ENCODE results near the gene KLF3.
"Not testable (repeated sequence)": the region's sequence is repeated elsewhere in the genome, so short reads cannot be mapped to it uniquely, and the experiment has no call there.

The KLF3 gene

DNA sequence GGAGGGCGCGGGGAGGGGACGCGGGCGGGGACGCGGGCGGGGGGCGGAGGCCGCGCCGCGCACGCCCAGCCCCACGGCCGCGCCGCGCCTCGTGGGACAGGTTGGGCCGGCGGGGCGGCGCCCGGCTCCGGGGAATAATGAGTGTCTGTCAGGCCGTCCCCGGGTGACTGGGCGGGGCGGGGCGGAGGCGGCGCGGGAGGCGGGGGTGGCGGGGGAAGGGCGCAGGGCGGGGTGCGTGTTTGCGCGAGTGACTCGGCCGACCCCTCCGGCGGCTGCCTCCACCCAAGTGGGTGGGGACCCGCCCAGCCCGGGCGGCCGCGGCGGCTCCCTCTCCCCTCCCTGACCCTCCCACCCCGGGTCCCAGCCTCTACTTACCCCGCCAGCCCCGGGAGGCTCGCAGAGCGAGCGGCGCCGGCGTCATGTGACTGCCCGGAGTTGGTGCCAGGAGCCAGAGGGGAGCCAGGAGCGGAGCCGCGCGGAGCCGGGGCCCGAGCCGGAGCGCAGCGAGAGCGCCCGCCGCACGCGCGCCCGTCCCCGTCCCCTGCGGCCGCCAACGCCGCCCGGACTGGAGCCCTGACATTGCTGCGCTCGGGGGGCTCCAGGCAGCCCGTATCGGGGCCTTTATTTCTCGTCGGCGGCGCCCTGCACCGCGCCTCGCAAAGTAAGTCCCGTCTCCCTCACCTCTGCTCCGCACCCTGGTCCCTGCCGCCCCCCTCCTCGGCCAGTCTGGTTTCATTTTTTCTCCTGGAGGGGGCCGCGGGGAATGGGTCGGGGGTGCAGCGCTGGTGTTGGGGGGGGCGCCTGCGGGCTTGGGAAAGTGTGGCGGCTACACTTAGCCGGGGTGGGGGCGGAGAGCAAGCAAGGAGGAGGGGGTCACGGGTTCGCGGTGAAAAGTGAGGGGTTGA is at the start of gene KLF3:
KLF3 (plus strand) TSS at position 399 of the 905 bp plus-strand sequence. CDS start 16,427 bp downstream, outside the sequence.
- peak; percentile 94 for DNase-seq (ENCODE audit: low read depth)

DNA sequence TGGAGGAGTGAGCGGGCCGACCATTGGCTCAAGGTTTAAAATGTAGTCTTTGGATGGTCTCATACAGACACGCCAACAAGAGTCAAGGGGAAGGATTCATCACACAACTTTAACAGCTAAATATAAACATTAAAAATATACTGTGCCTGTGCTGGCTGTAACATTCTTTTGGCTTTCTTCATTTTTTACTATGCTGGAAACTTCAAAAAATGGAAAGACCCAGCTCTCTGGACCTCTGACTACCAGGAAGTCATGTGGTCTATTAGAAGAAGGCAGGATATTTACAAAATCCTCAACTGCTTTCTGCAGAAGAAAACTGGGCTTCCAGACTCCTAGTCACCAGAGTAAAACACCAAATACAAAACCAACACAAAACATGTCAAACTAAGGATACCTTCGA is 49.8 kb upstream of the KLF3 start:
- peak; percentile 38 for DNase-seq (ENCODE audit: low read depth)

- DNase-seq (ENCODE audit: low read depth), result no peak
Measured at GRCh38 chr4:38615847-38616246, 48.2 kb upstream of the KLF3 start.

DNA sequence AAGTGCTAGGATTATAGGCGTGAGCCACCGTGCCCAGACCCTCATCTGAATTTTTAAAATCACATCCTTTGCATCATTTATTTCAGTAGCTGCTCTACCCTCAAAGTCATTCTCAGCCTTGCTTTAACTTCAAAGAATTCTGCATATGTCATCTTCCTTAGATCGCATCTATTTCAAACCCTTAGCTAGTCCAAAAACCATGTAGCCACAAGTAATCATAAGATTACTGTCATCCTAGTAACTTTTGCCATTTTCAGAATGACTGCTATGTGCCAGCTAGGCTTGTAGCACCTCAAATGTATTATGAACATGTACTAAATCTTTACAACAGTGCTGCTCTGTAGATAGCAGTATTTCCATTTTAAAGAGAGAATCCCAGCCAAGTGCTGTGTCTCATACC is 45.5 kb upstream of the KLF3 start:
- DNase-seq (ENCODE audit: low read depth), result no peak

- no peak for DNase-seq (ENCODE audit: low read depth)
Measured at GRCh38 chr4:38619316-38619715, 44.7 kb upstream of the KLF3 start.

GRCh38 chr4:38620065-38620464 is 43.9 kb upstream of the KLF3 start:
- DNase-seq (ENCODE audit: low read depth), result no peak

DNA sequence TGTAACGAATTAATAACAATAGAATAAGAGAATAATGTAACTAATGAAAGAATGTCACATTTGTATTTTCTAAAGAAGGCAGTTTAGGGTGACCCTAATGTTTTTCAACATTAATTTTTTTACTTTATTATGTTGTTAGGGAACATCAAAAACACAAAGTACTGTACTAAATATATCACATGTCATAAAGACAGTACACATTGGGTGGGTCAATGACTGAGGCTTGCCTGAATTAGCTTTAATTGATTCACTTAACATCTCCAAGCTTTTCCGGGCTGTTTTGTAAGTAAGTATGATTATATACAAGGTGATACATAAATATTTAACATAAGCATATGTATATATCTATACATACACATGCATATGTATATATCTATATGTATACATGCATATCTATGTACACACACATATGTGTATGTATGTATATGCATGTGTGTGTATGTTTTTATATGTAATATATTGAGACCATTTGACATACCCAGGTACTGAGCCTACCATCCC is 43.4 kb upstream of the KLF3 start:
- DNase-seq (ENCODE audit: low read depth), result no peak

DNA sequence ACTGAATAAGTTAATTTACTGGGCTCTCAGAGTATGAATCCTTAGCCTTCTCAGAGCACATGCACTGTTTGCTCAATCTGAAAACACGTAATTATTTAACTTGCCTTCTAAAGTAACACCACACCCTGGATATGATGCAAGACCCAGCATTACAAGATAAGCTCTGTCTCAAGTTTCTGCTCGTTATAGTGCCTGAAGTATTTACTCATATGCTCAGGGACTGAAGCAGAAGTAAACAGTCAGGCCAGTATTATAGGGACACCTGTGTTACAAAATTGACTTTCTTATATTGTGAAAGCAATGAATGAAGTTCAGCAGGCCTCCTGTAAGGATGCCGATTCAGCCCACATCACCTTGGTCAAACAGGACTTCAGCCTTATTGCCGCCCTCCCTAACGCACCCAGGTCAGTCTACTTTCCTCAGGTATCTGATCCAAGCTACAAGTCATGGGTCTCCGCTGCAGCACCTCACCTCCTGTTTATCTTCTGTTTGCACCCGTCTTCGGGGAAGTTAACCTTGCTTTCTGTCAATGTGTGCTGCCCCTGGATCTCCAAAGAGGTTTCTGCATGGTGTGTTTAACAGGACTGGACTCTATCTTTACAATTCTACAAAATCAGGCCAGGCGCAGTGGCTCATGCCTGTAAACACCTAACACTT is 42.8 kb upstream of the KLF3 start:
- peak; percentile 54 for DNase-seq (ENCODE audit: low read depth)

DNA sequence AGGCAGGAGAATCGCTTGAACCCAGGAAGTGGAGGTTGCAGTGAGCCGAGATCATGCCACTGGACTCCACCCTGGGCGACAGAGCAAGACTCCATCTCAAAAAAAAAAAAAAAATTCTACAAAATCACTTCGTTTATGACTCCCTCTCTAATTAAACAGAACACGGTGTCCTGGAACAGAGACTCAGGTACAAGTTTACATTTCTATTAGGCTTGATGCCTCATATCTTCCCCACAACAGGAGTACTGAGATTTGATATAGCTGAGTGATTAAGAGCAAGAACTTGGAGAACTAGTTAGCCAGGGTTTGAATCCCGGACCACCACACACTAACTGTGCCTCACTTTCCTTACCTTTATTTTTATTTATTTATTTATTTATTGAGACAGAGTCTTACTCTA is 42.2 kb upstream of the KLF3 start:
- no peak for DNase-seq (ENCODE audit: low read depth)

DNA sequence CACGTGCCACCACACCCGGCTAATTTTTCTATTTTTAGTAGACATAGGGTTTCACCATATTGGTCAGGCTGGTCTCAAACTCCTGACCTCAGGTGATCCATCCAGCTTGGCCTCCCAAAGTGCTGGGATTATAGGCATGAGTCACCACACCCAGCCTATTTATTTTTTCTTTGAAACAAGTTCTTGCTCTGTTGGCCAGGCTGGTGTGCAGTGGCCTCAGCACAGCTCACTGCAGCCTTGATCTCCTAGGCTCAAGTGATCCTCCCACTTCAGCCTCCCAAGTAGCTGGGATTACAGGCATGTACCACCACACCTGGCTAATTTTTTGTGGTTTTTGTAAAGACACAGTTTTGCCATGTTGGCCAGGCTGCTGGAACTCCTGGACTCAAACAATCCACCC is 41.7 kb upstream of the KLF3 start:
- DNase-seq (ENCODE audit: low read depth), result not testable (repeated sequence)

DNA sequence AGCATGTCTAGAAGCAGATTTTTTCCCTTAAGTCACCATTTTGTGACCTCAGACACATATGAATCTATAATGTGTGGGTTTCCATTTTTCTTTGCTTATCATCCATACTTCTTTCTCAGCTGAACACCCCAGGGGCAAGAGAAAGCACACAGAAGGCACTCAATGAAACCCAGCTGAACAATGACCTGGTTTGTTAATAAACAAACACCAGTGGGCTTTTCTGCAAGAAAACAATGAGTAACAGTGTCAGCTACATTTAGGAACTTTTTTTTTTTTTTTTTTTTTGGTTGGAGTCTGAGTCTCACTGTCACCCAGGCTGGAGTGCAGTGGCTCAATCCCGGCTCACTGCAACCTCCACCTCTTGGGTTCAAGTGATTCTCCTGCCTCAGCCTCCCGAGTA is 40.7 kb upstream of the KLF3 start:
- DNase-seq (ENCODE audit: low read depth), result no peak

DNA sequence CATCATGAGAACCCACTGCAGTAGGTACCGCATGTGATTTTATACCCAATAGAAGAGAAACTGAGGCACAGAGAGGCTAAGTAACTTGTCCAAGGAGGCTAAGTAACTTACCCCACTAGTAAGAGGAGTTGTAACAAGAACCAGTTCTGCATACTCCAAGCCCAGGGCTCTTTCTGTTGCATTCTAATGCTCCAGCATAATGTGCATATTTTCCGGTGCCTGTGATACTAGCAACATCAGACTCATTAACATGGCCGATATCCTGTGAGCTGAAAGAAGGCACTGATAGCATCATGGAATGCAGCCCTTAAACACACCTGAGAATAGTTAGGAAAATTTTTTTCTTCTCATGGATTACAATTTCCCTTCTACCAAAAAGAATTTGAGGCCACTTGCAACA is 39.7 kb upstream of the KLF3 start:
- no peak for DNase-seq (ENCODE audit: low read depth)

DNA sequence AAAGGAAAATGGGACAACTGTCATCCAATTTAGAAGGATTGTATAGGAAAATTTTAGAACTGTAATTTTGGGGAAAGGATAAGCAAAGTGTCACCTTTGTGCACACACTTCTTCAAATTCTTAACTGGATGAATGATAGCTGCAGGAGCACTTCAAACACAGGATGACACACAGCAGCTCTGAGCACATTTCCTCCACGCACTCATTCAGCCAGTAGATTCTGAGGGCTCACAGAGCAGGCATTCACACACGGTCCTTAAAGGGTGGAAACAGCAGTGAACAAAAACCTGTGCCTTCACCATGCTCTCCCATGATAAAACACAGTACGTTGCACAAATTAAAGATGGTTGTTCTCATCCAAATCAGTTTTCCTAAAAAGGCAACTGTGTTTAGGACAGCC is 38.5 kb upstream of the KLF3 start:
- no peak for DNase-seq (ENCODE audit: low read depth)

- DNase-seq (ENCODE audit: low read depth), result not testable (repeated sequence)
Measured at GRCh38 chr4:38626901-38627444, 37.0 kb upstream of the KLF3 start.

DNA sequence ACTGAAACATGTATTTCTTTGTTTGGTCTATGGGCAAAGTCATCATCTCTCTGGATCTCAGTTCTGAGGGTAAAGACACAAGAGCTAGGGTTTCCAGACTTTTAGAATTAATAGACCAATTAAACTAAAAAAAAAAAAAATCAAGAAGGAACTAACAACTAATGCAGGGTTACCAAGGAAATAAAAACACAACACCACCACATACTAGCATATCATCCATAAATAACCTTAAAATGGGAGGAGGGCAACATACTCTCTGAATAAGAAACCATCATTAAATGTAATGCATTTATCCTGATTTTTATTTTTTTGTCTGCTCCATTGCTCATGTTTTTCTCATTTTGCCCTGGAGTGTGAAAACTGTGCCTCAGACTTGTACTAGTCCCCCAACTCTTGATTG is 33.5 kb upstream of the KLF3 start:
- DNase-seq (ENCODE audit: low read depth), result no peak

DNA sequence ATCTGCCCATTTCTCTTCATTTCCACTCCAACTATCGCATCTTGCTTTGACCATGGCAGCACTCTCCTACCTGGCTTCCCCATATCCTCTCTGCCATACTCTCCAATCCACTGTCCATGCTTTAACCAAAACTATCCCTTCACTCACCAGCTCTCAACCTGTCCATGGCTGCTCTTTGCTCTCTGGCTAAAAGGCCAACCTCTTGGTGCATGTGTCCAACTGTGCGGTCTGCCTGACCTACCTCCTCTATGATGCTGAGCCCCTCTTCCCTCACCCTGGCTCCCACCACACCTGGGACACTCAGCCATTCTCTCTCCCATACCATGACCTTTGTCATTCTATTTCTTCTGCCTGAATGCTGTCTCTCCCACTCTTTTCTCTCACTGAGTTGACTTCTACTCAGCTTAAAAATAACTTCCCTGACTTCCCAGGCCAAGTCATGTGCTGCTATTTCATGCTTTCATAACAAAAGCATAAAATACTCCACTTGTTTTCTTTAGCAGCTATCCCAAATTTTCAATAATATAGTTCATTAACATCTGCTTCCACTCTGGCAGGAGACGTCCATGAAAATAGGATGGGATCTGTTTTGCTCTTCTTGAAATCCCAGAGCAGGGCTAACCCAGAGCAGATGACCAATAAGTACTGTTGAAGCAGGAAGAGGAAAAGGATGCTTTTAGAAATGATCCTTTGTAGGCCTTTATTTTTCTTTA is 29.8 kb upstream of the KLF3 start:
- no peak for DNase-seq (ENCODE audit: low read depth)

DNA sequence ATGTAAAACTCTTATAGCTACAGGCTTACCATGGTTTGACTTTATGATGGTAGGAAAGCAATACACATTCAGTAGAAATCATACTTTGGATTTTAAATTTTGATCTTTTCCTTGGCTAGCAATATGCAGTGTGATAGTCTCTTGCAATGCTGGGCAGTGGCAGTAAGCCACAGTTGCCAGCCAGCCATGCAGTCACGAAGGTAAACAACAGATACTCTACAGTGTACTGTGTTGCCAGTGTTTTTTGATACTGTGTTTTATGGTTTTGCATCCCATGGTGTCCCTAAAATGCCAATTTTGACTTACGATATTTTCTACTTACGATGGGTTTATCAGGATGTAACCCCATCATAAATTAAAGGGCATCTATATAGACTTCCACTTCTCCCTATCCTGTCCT is 24.8 kb upstream of the KLF3 start:
- DNase-seq (ENCODE audit: low read depth), result no peak

GRCh38 chr4:38641811-38642210 is 22.2 kb upstream of the KLF3 start:
- DNase-seq (ENCODE audit: low read depth), result no peak

DNA sequence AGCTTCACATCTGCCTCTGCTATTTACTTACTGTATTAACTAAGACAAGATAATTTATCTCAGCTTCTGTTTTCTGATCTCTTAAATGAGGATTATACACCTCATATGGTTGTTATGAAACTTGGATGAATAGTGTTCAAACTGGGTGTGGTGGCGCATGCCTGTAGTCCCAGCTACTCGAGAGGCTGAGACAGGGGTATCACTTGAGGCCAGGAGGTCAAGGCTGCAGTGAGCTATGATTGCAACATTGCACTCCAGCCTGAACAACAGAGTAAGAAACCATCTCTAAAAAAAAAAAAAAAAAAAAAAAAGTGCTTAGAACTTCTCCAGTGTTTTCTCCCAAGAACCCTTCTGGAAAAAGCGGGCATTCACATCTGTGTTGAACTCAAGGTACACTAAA is 19.8 kb upstream of the KLF3 start:
- no peak for DNase-seq (ENCODE audit: low read depth)

DNA sequence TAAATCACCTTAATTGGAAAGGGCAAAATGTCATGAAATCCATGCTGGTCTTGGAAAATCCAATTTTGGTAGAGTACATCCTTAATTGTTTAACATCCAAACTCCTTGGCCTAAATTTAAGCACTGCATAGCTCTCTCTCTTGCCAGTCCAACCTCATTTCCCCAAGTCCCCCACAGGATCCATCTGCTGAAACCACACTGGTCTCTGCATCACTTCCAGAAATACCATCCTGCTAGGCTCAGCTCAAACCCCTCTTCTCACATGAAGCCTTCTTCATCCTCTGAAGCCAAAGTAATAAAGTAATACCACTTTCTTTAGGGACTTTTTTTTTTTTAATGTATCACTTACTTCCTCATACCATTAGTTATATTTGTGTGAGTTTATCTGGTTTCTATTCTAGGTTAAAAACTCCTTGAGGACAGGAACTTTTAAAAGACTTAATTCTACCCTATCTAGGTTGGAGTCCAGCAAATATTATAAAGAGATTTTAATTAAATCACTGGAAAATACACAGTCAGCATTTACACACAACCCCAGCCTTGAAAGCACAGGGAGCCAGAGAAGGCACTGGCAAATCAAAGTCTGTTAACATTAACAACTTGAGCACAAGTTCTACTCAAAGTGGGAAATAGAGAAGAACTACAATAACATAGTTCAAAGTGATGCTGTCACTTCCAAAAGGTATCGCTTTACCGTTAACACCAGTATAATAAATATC is 16.7 kb upstream of the KLF3 start:
- DNase-seq (ENCODE audit: low read depth), result no peak

DNA sequence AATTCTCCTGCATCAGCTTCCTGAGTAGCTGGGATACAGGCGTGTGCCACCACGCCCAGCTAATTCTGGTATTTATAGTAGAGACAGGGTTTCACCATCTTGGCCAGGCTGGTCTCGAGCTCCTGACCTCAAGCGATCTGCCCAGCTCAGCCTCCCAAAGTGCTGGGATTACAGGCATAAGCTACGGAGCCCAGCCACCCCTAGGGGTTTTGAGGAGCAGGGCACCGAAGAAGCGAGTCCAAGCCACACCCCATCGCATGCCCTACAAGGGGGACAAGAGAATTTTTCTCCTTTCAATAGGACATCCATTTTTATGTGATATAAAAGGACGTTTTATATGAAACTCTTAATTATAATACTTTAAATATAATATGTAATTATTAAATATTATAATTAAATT is 13.9 kb upstream of the KLF3 start:
- no peak for DNase-seq (ENCODE audit: low read depth)

DNA sequence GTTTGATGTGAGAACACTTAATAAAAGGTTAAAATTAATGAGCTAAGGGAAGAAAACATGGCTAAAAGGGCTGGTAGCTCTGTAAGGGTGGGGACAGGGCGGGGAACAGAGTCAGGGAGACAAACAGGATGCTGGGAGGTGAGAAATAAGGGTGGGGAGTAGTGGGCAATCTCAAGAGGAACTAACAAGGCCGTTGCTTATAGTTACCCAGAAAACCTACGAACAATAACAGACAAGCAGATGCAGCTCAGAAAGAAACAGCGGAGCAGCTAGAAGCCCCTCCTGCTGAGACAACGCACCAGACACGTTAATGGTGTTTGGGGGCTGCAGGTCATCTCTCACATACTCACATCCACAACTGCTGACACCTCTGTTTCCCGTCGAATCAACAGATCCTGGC is 9.7 kb upstream of the KLF3 start:
- DNase-seq (ENCODE audit: low read depth), result no peak
